HG03571 (cell line): Measurements from ENCODE around the gene ASCC2.
"Not testable (repeated sequence)": the region's sequence is repeated elsewhere in the genome, so short reads cannot be mapped to it uniquely, and the experiment has no call there.

Source experiments
- ATAC-seq: cut with Tn5 transposase; IDR thresholded peaks from one replicate; pipeline ENCODE4 v1.9.1; 2021; ENCODE audit not compliant: unreplicated experiment

ASCC2 gene

DNA sequence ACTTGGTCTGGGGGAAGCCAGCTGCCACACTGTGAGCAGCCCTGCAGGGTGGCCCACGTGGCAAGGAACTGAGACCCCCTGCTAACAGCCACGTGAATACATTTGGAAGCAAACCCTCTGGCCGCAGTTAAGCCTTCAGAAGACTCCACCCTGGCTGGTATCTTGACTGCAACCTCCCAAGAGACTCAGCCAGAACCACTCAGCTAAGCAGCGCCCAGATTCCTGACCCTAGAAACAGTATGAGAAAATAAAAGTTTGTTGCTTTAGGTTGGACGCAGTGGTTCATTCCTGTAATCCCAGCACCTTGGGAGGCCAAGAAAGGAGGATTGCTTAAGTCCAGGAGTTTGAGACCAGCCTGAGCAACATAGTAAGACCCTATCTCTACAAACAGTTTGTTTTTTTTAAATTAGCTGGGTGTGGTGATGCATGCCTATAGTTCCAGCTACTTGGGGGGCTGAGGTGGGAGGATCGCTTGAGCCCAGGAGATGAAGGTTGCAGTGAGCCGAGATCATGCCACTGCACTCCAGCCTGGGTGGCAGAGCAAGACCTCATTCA, 79.9 kb downstream of the ASCC2 start:
- no peak for ATAC-seq

DNA sequence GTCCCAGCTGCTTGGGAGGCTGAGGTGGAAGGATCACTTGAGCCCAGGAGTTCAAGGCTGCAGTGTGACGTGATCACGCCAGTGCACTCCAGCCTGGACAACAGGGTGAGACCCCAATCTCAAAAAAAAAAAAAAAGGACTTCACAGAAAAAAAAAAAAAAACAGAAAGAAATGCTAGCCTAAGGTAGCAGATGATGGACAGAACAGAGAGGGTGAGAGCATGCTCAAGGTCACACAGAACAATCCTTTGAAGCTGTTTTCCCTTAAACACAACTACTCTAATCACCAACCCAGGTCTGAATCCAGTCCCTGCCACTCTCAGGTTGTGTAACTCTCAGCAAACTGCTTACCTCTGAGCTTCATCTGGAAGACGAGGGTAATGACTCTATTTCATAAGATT, 81.0 kb downstream of the ASCC2 start:
- no peak for ATAC-seq

DNA sequence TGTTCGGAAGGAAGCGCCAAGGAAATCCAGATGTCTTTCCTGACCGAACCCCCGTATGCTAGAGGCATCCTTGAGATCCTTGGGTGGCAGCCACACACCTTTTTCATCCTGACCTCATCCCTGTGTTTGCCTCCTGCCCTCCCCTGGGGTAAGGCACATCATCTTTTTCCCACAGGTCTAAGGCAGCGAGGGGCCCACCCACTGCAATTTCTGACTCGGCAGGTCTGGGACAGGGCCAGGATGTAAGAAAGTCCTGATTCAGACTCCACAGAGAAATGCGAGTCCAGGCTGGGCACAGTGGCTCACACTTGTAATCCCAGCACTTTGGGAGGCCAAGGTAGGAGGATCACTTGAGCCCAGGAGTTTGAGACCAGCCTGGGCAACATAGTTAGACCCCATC, 81.7 kb downstream of the ASCC2 start:
- ATAC-seq: no peak

DNA sequence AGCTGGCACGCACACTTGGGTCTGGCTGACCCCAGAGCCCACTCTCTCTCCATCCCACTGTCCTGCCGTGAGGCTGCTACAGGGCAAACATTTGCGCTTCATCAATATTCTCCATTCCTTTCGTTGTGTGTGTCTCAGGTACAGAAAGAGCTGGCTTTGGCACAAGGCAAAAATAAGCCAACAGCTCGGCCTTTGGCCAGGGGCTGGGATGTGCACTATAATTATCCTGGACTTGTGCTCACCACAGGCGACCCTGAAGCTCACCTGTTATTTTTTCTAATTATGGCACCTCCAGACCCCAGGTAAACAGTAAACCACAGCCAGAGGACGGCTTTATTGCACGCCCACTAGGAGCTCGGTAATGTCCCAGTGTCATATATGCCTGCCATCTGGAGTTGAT, 82.2 kb downstream of the ASCC2 start:
- no peak for ATAC-seq

DNA sequence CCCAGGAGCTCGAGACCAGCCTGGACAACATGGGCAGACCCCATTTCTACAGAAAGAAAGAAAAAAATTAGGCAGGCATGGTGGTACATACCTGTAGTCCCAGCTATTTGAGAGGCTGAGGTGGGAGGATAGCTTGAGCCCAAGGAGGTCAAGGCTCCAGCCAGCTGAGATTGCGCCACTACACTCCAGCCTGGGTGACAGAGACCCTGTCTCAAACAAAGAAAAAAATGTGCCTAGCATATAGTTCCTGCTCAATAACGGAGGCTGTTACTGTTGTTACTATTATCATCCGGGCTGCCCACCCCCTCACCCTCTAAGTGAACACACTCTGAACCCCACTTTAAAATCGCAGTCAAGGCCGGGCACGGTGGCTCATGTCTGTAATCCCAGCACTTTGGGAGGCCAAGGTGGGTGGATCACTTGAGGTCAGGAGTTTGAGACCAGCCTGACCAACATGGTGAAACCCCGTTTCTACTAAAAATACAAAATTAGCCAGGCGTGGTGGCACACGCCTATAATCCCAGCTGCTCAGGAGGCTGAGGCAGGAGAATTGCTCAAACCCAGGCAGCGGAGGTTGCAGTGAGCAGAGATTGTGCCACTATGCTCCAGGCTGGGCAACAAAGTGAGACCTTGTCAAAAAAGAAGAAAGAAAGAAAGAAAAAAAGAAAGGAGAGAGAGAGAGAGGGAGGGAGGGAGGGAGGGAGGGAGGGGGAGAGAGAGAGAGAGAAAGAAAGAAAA, 83.2 kb downstream of the ASCC2 start:
- ATAC-seq: not testable (repeated sequence)

DNA sequence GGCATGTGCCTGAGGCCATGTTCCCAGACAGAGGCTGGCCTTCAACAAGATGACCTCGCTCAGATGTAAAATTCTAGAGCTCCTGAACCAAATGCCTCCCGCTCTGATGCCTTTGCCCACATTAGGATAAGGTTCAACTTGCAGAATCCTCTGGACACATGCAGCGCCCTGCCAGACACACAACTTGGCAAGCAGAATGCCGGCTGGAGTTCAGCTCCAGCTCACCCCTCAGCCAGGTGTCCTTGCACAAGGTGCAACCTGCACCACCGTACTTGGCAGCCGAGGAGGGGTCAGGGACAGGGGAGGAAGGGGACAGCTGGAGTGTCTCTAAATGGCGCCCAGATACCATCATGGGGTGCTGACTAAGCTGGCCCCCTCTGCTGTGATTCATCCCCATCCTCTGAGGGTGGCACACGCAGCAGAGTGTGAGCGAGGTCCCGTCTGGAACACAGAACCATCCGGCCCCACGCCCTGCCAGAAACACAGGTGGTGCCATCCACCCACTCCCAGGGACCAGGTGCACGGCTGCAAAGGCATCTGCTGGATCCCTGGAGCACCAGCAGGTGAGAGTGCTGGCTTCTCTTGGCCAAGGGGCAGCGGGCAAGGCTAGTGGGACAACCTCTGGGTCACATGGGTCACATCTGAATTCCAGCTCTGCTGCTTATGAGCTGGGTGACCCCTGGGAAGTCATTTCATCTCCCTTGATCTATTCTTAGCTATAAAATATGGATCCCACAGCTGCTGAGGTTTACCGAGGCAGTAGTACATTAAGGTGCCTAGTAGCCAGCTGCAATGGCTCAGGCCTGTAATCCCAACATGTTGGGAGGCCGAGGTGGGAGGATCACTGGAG, 84.0 kb downstream of the ASCC2 start:
- ATAC-seq: no peak

DNA sequence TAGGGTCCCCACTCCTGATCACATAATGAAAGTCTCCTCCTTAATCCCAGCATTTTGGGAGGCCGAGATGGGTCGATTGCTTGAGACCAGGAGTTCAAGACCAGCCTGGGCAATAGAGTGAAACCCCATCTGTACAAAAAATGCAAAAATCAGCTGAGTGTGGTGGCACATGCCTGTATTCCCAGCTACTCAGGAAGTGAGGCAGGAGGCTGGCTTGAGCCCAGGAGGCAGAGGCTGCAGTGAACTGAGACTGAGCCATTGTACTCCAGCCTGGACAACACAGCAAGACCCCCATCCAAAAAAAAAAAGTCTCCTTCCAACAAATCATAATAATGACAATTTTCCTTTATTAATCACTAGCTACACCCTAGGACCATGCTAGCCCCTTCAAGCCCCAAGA, 86.4 kb downstream of the ASCC2 start:
- ATAC-seq: no peak

DNA sequence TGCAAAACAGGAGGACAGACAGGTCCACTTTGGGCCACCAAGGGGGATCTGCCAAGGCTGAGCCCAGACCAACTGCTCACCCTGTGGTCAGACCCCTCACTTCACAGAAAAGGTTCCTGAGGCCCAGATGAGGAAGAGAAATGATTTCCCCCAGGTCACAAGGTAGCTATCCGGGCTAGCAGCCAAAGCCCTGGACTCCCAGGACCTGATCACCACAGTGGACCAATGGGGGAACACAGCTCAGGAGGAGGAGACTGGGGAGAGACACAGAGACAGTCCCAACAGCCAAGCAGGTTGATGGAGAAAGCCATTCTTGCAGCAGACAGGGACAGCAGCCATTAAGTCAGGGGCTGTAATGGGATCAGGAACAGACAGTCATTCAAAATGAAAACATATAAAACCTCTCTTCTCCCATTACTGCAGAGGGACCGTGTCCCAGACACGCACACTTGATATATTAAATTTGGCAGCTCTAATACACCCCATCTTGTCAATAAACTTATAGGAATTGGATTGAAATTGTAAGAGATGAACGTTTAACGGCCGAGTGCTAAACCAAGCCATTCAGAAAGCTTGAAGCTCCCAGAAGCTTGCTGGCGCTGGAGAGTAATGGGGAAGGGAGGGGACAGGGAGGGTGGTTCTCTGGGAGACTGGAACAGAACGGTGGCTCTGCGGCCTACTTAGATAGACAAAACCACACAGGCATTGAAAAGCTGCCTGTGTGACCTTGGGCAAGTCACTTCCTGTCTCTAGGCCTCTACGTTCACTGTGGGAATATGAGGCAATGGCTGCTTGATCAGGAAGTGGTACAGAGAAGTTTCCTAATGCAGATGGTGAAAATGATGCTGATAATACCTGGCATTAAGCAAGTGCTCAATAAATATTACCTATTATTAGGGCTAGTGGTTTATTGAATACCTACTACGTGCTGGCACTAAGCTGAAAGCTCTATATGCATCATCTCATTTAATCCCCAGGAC, 87.2 kb downstream of the ASCC2 start:
- no peak for ATAC-seq

DNA sequence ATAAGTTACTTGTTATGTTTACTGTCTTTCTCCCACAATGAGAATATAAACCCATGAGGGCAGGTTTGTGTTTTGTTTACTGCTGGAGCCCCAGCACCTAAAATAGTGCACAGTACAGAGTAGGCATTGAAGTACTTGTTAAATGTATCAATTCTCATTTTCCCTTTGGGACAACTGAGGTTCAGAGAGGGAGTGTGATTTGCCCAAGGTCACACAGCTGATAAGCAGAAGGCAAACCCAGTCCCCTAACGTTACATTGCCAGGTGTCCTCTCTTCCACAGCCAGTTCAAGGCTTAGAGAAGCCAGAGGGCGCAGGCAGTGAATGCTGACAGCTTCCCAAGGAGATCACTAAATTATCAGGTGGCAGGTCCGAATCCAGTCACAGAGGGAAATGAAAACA, 88.0 kb downstream of the ASCC2 start:
- ATAC-seq: no peak

DNA sequence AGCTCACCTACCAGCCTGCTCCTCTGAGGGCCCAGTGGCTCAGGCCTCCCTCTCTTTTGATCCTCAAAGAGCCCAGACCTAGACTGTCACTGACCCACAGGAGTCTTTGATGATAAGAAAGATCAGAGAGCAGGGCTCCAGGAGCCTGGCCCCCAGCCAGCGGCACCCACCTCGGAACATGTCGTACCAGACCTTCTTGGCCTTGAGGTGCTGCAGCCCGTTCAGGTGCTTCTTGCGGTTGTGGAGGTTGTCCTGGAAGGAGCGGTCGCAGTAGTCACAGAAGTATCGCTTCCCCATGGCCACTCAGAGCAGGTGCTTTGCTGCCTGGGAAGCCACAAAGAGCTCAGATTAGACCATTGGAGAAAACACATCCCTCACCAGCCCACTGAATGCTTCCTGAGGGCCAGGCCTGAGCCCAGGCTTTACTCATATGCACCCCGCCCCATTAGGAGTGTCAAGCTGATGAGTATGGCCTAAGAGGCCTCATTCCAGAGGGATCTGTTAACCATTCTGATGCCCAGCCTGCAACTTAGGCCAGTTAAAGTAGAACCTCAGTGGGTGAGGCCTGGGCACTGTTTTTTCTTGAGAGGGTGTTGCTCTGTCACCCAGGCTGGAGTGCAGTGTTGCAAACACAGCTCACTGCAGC, 89.7 kb downstream of the ASCC2 start:
- ATAC-seq: no peak

DNA sequence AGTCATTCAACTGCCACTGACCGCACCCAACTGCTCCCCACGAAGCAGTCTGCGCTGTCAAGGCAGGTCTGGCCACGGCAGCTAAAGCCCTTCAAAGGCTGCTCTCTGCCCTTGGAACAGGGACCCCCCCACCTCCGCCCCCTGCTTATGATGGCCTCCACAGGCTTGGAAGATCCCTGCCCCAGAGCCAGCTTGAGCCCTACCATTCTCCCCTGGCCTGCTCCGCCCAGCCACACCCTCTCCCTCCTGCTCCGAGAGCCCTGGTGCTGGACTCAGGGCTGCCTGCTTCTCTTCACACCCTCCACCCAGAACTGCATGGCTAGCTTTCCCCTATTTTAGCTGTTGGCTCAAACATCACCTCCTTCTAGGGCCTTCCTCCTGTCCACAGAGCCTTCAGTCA, 90.2 kb downstream of the ASCC2 start:
- no peak for ATAC-seq

DNA sequence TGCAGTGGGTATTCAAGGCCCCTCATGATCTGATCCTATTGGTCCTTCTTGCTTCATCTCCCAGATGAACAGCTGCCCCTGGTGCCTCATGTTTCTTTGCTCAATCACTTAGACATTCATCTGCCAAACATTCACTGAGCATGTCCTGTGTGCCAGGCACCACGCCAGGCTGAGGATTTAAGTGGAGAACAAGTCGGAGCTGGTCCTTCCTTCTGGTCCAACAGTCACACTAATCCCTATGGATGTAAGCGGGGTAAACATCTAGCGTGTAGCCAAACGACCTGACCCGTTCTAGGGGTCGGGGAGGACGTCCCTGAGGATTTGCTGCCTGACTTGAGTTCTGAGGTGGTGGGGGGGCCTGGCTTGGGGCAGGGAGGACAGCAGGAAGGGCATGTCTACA, 93.2 kb downstream of the ASCC2 start:
- ATAC-seq: no peak

DNA sequence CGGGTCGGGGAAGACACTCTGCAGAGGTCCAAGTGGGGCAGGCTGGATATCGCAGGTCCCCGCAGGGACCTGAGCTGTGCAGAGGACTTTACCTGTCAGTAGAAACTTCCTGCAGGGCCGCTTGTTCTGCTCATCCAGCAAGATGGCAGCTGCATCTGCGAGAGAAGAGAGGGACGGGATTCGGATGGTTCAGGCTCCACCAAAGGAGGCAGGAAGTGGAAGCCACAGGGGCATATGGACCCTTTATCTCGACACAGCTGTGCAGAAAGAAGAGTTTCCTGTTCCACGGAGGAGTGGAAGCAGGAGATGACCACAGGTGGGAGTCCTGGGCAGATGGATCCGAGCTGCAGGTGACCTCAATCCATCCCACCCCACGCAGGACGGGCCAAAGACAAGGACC, 95.7 kb downstream of the ASCC2 start:
- ATAC-seq: no peak

DNA sequence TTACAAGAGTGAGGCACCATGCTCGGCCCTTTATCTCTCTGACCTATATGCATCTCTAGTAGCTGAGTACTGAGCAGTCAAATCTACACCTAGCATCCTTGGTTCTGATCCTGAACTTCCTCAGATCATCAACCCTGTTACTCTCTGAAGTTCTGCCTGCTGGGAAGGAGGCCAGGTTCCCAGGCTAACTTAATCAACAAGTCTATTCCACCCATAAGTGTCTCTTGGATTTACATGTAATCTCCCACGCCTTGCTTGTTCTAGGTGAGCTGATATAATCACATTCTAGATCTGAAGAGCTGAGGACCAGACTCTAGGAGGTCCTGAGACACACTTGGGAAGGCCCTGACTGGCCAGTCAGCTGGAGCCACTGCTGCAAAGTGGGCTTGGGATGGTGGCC, 96.1 kb downstream of the ASCC2 start:
- ATAC-seq: no peak

DNA sequence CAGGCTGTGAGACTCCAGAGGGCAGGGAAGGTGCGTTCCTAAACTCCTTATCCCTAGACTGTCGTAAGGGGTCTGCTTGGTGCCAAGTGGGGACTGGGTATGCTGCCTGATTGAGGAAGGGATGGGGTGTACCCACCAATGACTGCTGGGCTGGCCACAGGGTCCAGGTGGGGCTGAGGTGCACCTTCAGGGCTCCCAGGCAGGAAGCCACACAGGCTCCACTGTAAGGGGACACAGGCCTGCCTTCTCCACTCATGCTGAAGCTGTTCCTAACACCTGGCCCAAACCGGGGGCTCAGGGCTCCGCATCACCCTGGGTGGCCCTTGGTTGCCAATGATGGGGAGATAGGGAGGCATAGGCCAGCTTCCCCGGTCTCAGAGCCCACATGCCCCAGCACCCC, 97.9 kb downstream of the ASCC2 start:
- no peak for ATAC-seq

DNA sequence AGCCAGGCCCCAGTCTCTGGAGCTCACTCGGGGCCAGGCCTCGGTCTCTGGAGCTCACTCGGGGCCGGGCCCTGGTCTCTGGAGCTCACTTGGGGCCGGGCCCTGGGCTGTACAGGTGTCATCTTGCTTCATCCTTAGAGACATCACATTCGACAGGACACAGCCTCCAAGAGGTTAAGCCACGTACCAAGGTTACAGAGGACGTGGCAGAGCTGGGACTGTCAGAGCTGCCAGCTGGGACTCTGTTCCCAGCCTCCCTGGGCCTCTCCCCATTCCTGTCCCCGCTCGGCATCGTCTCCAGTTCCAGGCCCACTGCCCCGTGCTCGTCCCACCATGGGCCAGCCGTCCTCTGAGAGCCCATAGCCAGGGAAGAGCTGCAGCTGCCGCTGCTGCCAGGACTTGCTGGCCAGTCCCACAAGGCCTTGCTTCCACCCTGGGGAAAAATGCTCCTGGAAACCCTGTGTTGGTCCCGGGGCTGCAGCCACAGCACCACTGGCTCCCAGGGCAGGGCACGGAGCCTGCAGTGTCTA, 98.7 kb downstream of the ASCC2 start:
- ATAC-seq: no peak
